NK-92 (cell line): Measurements from ENCODE around the gene TMEM63C.

Source experiments
- DNase-seq: peaks from one replicate; lab custom pipeline; 2025; ENCODE audit not compliant: unreplicated experiment; lab: John Stamatoyannopoulos, UW

The TMEM63C gene

DNA sequence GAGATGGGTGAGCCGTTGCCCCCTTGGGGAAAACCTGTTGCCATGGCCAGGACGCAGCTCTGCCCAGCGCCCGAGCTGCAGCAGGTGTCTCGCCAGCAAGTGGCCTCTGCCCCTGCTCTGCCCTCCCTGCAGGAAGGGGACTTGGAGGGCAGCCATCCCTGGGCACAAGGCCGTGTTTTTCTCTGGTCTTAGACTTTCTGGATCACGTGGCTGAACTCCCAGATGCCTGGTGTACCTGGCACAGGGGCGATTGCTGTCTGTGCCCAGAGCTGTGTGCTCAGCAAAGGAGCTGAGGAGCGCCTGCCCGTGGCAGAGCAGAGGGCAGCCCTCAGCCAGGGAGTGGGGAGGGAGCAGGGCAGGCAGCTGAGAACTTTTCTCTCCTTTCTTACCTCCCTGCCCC lies 38.0 kb downstream of the TMEM63C start:
- no peak for DNase-seq

GRCh38 chr14:77220246-77221017 lies 38.8 kb downstream of the TMEM63C start:
- no peak for DNase-seq

DNA sequence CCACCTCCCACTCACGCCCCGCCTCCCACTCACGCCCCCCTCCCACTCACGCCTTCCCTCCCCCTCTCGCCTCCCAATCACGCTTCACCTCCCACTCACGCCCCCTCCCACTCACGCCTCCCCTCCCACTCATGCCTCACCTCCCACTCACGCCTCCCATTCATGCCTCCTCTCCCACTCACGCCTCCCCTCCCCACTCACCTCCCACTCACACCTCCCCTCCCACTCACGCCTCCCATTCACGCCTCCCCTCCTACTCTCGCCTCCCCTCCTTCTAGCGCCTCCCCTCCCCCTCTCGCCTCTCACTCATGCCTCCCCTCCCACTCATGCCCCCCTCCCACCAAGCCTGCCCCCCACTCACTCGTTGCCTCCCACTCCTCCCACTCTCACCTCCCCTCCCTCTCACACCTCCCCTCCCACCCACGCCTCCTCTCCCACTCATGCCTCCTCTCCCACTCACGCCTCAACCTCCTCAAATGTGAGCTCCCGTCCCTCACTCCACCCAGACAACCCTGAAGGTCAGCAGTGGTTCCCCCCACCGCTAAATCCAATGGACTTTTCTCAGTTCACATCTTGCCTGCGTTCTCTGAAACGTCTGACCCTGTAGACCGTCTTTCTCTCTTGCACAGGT lies 39.8 kb downstream of the TMEM63C start:
- DNase-seq, result no peak

DNA sequence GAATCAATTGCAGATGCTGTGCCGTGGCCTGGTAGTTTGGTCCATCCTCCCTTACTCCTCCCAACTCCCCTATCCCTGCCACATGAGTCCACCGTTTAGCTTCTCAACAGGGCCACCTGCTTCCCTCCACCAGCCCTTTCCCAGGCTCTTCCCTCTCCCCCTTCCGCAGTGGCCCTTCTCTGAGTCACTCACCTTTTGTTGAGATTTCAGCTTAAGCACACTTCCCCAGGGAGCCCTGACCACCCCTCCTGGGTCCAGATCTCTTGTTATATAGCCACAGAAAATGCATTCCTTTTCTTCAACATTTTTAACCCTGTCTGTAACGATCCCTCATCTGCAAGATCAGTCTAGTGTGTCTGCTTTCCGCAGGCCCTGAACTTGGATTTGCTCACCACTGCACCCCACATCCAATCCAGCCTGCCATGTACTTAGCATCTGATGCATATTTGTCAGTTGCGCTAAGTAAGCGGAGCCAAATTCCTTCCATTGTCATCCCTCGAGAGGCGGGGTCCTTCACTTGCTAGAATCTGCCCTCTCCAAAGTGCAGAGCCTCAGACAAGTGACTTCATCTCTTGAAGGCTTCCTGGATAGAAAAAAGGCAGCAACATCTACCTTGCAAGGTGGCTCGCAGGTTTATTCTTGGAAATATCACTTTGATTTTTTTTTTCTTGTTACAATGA lies 41.1 kb downstream of the TMEM63C start:
- DNase-seq, result no peak

- no peak for DNase-seq
Observed at GRCh38 chr14:77224212-77224611, 42.6 kb downstream of the TMEM63C start.

- no peak for DNase-seq
Observed at GRCh38 chr14:77225254-77225653, 43.7 kb downstream of the TMEM63C start.

DNA sequence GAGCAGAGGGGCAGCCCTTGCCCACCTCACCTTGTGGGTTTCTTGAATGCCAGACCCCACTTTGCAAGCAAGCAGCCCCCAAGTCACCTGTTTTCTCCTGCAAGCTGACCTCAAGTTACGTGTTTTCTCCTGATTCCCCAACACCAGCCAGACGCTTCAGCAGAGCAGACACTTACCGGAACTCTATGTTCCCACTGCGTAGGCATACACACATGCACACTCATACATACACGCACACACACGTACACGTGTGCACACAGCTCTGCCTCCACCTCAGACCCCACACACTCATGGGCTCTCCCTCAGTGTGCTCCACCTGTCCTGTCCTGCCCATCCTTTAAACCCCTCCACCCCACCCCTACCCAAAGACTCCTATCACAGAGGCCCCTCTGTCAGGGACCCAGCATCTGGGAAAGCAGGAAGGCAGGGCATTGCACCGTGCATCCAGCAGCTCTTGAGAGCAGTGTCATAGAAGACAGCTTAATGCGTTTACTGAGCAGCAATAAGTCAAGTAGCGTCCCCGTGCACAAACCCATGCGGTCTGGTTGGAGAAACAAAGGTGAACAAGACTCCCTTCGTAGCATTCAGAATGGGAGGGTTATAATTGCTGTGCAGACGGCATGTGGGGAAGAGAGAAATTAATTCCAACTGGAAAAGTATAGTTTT lies 44.4 kb downstream of the TMEM63C start:
- DNase-seq, result no peak

- DNase-seq, result no peak
Observed at GRCh38 chr14:77228056-77228455, 46.5 kb downstream of the TMEM63C start.

DNA sequence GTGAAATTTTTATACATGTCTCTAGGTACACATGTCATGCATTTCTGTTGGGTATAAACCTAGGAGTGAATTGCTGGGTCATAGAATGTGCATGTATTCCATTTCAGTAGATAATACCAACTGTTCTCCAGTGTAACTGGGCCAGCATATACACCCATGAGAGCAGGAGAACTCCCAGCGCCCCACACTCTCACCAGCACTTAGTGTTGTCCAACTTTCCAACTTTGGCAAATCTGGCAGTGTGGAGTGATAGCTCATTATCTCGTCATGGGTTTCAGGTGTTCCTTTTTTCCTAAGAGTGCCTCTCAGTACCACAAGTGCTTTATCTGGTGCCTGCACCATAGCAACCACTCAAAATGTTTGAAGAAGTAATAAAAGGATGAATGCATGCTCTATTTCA lies 49.3 kb downstream of the TMEM63C start:
- DNase-seq, result no peak

- no peak for DNase-seq
Observed at GRCh38 chr14:77231721-77232120, 50.1 kb downstream of the TMEM63C start.

GRCh38 chr14:77236814-77237213 lies 55.2 kb downstream of the TMEM63C start:
- DNase-seq, result no peak

DNA sequence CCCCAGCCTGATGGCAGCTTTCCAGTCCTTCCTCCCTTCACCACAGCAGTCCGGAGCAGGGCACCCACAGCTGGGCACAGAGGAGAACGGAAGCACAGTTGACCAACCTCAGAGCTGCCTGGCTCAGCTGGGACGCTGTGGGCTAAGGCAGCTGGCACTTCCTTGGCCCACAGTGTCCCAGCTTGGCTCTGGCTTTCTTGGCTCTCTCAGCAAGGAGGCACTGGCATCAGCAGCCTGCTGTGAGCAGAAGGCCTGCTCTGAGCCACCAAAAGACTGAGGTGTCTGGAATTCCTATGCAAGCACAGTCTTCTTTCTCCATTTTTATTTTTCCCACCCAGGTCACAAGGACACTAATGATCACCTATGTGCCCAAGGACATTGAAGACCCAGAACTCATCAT lies 56.8 kb downstream of the TMEM63C start:
- no peak for DNase-seq

- no peak for DNase-seq
Observed at GRCh38 chr14:77238996-77239395, 57.4 kb downstream of the TMEM63C start.

- DNase-seq, result no peak
Observed at GRCh38 chr14:77239412-77239811, 57.8 kb downstream of the TMEM63C start.

DNA sequence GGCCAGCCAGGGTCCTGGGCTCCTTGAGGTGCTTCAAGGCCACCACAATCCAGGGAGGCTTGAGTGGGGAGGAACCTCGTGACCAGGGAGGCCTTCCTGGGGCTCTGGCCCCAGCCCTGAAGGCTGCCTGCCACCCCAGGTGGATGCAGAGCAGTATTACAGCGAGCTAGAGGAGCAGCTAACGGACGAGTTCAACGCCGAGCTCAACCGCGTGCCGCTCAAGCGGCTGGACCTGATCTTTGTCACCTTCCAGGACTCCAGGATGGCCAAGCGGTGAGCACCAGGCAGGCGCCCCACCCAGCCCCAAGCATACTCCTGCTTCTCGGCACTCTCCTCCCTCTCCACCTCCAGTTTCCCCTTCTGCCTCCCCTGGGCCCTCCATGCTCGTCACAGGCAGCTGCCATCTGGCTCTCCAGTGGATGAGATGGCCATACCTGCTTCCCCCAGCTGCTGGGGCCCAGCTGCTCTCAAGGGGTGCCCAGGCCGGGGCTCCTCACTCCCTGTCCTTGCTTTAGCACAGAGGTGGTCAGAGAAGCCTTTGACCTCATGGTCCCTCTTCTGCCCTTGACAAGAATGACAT lies 58.8 kb downstream of the TMEM63C start:
- DNase-seq, result no peak

DNA sequence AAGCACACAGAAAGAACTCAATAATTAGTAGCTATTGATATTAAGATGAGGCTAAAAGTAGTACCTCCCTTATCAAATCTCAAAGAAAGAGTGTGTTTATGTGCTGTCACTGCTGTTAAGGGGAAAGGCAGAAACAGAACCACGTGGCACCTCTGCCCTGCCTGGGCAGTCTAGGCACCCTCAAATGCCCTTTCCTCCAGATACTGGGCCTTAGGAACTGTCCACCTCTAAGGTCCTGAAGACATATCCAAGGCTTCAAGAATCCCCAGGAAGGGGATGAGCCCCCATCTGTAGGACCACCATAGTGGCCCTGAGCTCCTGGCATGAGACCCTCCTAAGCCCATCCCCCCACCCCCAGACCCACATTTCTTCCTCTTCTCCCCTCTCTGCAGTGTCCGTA lies 60.4 kb downstream of the TMEM63C start:
- DNase-seq, result no peak

GRCh38 chr14:77242752-77243151 lies 61.2 kb downstream of the TMEM63C start:
- DNase-seq, result no peak

DNA sequence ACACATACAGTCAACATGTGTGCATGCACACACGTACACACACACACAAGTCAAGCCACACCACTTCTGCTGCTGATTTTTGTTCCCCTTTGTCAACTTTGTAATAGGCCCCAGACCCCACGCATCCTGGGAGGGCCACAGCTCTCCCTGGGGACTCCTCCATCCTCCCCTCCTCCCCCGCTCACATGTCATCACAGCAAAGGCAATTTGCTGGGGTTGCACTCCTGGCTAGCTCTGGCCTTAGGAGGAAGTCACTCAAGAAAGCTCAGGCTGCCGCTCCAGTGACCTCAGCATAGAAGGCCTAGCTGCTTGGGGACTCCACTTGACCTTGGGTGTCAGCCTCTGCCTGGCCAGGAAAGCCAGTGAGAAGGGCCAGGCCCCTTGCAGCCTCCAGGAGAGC lies 62.3 kb downstream of the TMEM63C start:
- no peak for DNase-seq

GRCh38 chr14:77245820-77246219 lies 64.2 kb downstream of the TMEM63C start:
- no peak for DNase-seq

DNA sequence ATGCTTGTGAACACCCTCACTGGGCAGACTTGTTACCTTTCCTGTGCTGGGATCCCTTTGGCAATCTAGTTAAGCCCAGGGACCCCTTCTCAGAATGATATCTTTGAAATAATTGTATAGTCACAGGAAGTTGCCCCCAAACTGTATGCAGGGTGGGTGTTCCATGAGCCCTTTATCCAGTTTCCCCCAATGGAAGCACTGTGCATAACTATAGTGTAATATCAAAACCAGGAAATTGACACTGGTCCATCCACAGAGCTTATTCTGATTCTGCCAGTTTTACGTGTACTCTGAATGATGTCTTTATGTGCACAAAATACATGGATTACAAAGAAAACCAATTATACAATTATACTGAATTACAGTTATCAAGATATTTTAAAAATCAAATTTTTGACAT lies 65.2 kb downstream of the TMEM63C start:
- DNase-seq, result no peak

DNA sequence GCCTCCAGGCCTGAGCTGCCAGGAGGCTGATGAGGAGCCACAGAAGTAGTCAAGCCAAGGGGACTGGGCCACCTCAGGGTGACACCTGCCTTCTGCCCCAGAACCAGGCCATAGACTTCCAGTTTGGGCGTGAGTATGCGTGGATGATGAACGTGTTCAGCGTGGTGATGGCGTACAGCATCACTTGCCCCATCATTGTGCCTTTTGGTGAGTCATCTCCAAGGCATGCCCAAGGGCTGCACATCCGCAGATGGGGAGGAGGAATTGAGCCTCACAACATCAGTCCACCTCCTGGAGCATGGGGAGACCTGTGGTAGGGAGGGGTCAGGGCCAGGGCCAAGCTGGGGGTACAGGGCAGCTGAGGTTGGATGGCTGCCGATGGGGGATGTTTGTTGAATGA lies 67.1 kb downstream of the TMEM63C start:
- DNase-seq, result no peak
